ENCODE measurements around the gene CMTM6. TPM values are rescaled to one million over a fixed set of nuclear protein-coding genes. Genes with fewer than 3 reads are reported as not detected.

Gene CMTM6
- total and polyA plus RNA-seq, 2 of the 8 experiments (the other 6 are each of a cell fraction or from before 2014, with no cell fraction given): 24.0 to 51.5 TPM

DNA sequence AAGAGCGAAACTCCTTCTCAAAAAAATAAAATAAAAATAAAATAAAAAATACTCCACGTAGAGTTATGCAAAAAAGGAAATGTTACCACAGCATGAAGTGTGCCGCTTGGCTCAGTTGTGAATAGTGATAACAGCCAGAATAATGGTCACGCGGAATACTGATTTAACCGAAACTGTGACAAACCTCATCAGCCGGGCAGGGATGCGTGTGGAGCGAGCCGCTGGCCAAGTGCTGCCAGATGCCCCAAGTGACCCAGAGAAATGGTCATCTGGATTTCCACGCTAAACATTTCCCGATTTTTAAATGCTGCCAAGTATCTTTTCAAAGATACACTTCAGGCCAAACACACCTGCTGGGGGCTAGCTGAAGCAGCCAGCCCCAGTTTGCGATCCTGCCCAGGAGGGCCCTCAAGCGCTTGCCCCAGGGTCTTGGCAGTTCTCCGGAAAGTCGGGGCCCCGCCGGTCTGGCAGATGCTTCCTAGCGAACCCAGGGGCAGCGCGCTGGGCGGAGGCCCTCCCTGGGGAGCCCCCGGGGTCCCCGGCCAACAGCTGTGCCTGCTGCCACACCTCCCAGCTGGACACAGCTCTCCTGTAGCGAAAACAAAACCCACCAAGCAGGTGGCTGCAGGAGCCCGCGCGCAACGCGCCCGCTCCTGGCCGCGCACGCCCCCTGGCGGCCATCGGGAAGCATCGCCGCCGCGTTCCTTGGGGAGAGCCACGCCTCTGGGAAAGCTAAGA, 35.1 kb downstream of the CMTM6 start:
- Histone ChIP-seq H3K4me2 (ENCODE audit: insufficient read depth in 1 of 2, low read depth in 2 of 2, low read length in 2 of 2) (peak overlapping the region in 1 of 2 experiments; percentile 61; a peak in 3 of 4 replicates), H3K9me3 (ENCODE audit: insufficient read depth in 2 of 2, low read depth in 1 of 2, low read length in 1 of 2) (no peaks in the 10 kb centered on the region), H4K8ac (ENCODE audit: extremely low read depth, insufficient read depth, low read length) (no peak overlapping the region; the same call in 1 of the 2 replicates), H3K4me3 (ENCODE audit: extremely low read depth in 1 of 4, insufficient read depth in 2 of 4, low read depth in 3 of 4, low read length in 4 of 4) (peak overlapping the region in 2 of 4 experiments; percentile 19 to 46; a peak in 3 of 8 replicates), H2AK5ac (ENCODE audit: low read depth, low read length) (no peak overlapping the region), H3K79me2 (ENCODE audit: control insufficient read depth in 1 of 2, insufficient read depth in 2 of 2, low read length in 2 of 2) (no peaks in the 10 kb centered on the region), H4K91ac (replicated peaks; ENCODE audit: insufficient read length, low read length) (peak overlapping the region; percentile 22), H4K20me1 (replicated peaks in 1 of 2; ENCODE audit: control insufficient read depth in 1 of 2, insufficient read depth in 2 of 2, low read length in 2 of 2) (peaks cover 0 to 4% of the 10 kb centered on the region in 2 experiments), H2BK12ac (ENCODE audit: low read depth, low read length) (no peak overlapping the region), H2BK20ac (ENCODE audit: low read length) (no peak overlapping the region), H2BK5ac (ENCODE audit: low read depth, low read length) (no peak overlapping the region), H2BK120ac (replicated peaks; ENCODE audit: low read depth, low read length) (no peak overlapping the region), H3K79me1 (ENCODE audit: low read depth, low read length) (no peaks in the 10 kb centered on the region), H3K18ac (ENCODE audit: extremely low read depth, low read length) (peak overlapping the region; percentile 87; the same call in 1 of the 2 replicates), H3K36me3 (ENCODE audit: control insufficient read depth in 2 of 4, insufficient read depth in 4 of 4, low read length in 3 of 4) (no peaks in the 10 kb centered on the region; a peak in 2 of 8 replicates), H3K23me2 (ENCODE audit: low read depth, low read length) (no peaks in the 10 kb centered on the region), H3K4ac (replicated peaks; ENCODE audit: insufficient read length, low read depth, low read length) (no peak overlapping the region), H3K4me1 (replicated peaks in 1 of 4; ENCODE audit: control insufficient read depth in 3 of 4, insufficient read depth in 4 of 4, low read length in 3 of 4) (peaks cover 0 to 7% (median 1%) of the 10 kb centered on the region in 4 experiments; a peak in 2 of 7 replicates), H3K14ac (ENCODE audit: insufficient read length) (no peak overlapping the region), H2BK15ac (ENCODE audit: low read length) (no peak overlapping the region), H3K56ac (replicated peaks; ENCODE audit: insufficient read length, low read depth, low read length) (no peak overlapping the region), H3K27me3 (replicated peaks in 1 of 4; ENCODE audit: control insufficient read depth in 3 of 4, extremely low read depth in 1 of 4, insufficient read depth in 3 of 4, low read length in 3 of 4) (no peaks in the 10 kb centered on the region), H3K27ac (ENCODE audit: low read depth, low read length) (no peak overlapping the region), H2AFZ (ENCODE audit: low read length) (no peak overlapping the region), H3K9ac (replicated peaks in 1 of 4; ENCODE audit: extremely low read depth in 1 of 4, low read depth in 3 of 4, low read length in 3 of 4) (no peak overlapping the region), H3K23ac (ENCODE audit: insufficient read length) (no peak overlapping the region), H4K5ac (ENCODE audit: insufficient read length, low read depth, low read length) (no peak overlapping the region)
- DNase-seq (ENCODE audit: low read depth in 1 of 2, low spot score in 2 of 2): peak in 1 of 2 experiments; percentile 95
- ChIA-PET POLR2A (ENCODE audit: partially characterized antibody) (interaction anchor here (0.8 to 1.4 kb wide), 5 partner anchors 14 to 103 kb away, joined by 3 to 4 read pairs (median 3); no protein-coding TSS in a partner anchor), CTCF (ENCODE audit: partially characterized antibody) (interaction anchor here (0.6 to 6.0 kb wide), 47 partner anchors 8 to 717 kb away, joined by 3 to 83 read pairs (median 5); partner anchors contain the start of gene CMTM7)
- WGBS, 2 experiments (ENCODE audit: extremely low coverage in 1 of 2, insufficient coverage in 1 of 2, insufficient read length in 1 of 2, insufficient replicate concordance in 2 of 2, low coverage in 1 of 2, low lambda C conversion rate in 2 of 2, missing lambda C conversion rate in 1 of 2): 35% methylated on average over 41 of the region's 41 CpGs; no CpG with 5 or more reads in 1 of the 2 experiments
- FAIRE-seq: no peak
- TF ChIP-seq TEAD4 (IDR thresholded peaks at IDR 0.05; ENCODE audit: low read depth, low read length) (0 out of 2 replicates have a peak, but pooled peaks have one; percentile 18), KDM5A (IDR thresholded peaks at IDR 0.05; ENCODE audit: low read length) (no peak), CREB1 (IDR thresholded peaks at IDR 0.05) (peak; percentile 44; the same call in 1 of the 2 replicates), EP300 (IDR thresholded peaks at IDR 0.05; ENCODE audit: borderline replicate concordance in 1 of 2, low read depth in 2 of 2, low read length in 2 of 2) (peak in 1 of 2 experiments; percentile 60; a peak in 1 of 3 replicates), TBP (IDR thresholded peaks at IDR 0.05; ENCODE audit: low read depth, low read length) (no peak), SIN3A (conservative IDR thresholded peaks at IDR 0.05 in 1 of 2, IDR thresholded peaks at IDR 0.05 in 1 of 2; ENCODE audit: low read depth in 1 of 2, low read length in 2 of 2) (peak in 1 of 2 experiments; percentile 72; a peak in 1 of 4 replicates), RXRA (IDR thresholded peaks at IDR 0.05; ENCODE audit: insufficient read depth, low read depth, low read length) (no peak), SIX5 (IDR thresholded peaks at IDR 0.05; ENCODE audit: low read depth, low read length) (no peak), SUZ12 (IDR thresholded peaks at IDR 0.05; ENCODE audit: low read length) (no peak), TCF12 (IDR thresholded peaks at IDR 0.05; ENCODE audit: low read depth, low read length) (peak; percentile 57; the same call in 1 of the 2 replicates)
- TF ChIP-seq, protein P1, sequence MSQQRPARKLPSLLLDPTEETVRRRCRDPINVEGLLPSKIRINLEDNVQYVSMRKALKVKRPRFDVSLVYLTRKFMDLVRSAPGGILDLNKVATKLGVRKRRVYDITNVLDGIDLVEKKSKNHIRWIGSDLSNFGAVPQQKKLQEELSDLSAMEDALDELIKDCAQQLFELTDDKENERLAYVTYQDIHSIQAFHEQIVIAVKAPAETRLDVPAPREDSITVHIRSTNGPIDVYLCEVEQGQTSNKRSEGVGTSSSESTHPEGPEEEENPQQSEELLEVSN (IDR thresholded peaks at IDR 0.05): peak; percentile 81

Data from H1 (cell line).